Large intestine (tissue), 3 donors: ENCODE data around the gene DUOX2. TPM values are rescaled to one million over a fixed set of nuclear protein-coding genes. Genes with fewer than 3 reads are reported as not detected.

Experiments
- DNase-seq, 2 donors: peaks; one replicate each; pipeline versions ENCODE4 v3.0.0 to v3.0.0-alpha.2; 2013
- H3K27ac ChIP-seq: one replicate; pipeline ENCODE4 v1.5.1; 2013; ENCODE audit warnings: low read length
- H3K27me3 ChIP-seq: 2 replicates; pipeline ENCODE4 v1.6.1; 2013; ENCODE audit warnings: low read length; ENCODE audit not compliant: control insufficient read depth, insufficient read depth
- H3K36me3 ChIP-seq: 2 replicates; pipeline ENCODE4 v1.6.1; 2013; ENCODE audit warnings: low read length; ENCODE audit not compliant: control insufficient read depth, insufficient read depth
- H3K4me1 ChIP-seq: one replicate; pipeline ENCODE4 v1.6.1; 2013; ENCODE audit warnings: low read length; ENCODE audit not compliant: control insufficient read depth, insufficient read depth
- H3K4me3 ChIP-seq: one replicate; pipeline ENCODE4 v1.5.1; 2013; ENCODE audit warnings: low read length
- H3K9me3 ChIP-seq: one replicate; pipeline ENCODE4 v1.6.1; 2013; ENCODE audit warnings: mild to moderate bottlenecking, low read depth, low read length, moderate library complexity; ENCODE audit not compliant: control insufficient read depth
- WGBS: methylation state at CpG from one replicate; pipeline ENCODE4 v1.1.5; 2013; ENCODE audit warnings: low lambda C conversion rate; ENCODE audit not compliant: insufficient coverage; 5-methylcytosine and 5-hydroxymethylcytosine counted together
- polyA plus RNA-seq: library from polyadenylated mRNA; unstranded; fragments of 120-200 nt; gene quantifications from one replicate; pipeline ENCODE4 v1.2.1, GENCODE V29; 2013

The DUOX2 gene
- polyA plus RNA-seq, 1 donor, result 0.04 TPM

DNA sequence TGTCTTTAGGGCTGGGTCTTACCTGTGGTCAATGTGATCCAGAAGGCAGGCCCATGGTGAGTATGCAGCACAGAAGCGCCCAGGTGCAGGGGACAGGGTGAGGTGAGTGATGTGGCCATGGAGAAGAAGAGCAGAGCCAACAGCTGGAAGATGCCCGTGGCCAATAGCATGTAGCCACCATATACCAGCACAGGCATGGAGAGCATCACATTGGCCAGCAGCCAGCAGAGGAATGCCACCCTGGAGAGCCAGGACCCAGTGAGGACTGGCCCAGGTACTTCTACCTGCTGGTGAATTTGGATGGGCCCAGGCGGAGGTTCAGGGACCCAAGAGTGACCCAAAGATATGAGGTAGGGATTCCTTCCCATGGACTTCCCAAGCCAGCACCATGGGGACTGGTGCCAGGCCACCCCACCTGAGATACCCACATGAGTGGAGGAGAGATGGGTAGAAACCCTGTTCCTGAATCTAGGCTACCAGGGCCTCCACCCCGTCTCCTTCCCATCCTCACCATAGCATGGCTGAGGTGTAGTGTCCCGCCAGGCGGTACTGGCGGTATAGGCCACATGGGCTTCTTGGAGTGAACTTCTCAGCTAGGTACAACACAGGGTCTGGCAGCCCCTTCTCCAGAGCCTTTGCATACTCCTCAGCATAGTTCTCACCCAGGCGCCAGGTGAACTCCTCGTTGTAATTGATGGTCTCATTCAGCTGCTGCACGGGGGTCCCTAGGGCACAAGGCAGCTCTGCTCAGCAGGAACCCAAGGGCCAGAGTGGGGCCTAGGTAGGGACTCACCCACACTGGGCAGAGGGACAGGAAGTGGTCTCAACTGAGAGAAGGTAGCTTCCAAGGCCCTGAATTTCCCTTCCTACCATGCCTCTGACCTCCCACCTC is 6.4 kb upstream of the DUOX2 start:
- Histone ChIP-seq H3K4me3 (no peak overlapping the region), H3K36me3 (no peaks in the 10 kb centered on the region), H3K27me3 (peaks cover 63% of the 10 kb centered on the region), H3K27ac (no peak overlapping the region), H3K9me3 (peaks cover 7% of the 10 kb centered on the region), H3K4me1 (peaks cover 3% of the 10 kb centered on the region)
- no CpG with 5 or more reads among the region's 10 CpGs for WGBS
- no peak for DNase-seq

DNA sequence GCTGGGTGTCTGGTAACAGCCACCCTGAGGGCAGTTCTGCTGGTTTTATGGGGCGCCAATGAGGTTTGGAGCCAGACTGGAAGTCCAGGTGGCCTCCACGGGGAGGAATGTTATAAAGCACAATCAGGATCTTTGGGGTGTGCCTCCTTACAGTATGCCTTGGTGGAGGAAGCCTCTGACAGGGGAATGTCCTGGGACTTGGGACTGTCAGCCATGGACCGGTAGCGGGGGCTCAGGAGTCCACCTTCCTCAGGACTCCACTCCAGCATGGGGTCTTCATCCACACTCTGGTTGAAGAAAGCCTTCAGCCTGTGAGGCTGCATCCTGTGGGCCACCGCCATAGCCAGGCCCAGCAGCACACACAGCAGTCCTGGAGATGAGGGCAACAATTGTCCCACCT is 5.0 kb upstream of the DUOX2 start:
- Histone ChIP-seq H3K27ac (no peak overlapping the region), H3K27me3 (peaks cover 66% of the 10 kb centered on the region), H3K4me3 (no peak overlapping the region), H3K4me1 (peaks cover 3% of the 10 kb centered on the region), H3K36me3 (no peaks in the 10 kb centered on the region), H3K9me3 (peaks cover 7% of the 10 kb centered on the region)
- no peak for DNase-seq
- no CpG with 5 or more reads among the region's 5 CpGs for WGBS

DNA sequence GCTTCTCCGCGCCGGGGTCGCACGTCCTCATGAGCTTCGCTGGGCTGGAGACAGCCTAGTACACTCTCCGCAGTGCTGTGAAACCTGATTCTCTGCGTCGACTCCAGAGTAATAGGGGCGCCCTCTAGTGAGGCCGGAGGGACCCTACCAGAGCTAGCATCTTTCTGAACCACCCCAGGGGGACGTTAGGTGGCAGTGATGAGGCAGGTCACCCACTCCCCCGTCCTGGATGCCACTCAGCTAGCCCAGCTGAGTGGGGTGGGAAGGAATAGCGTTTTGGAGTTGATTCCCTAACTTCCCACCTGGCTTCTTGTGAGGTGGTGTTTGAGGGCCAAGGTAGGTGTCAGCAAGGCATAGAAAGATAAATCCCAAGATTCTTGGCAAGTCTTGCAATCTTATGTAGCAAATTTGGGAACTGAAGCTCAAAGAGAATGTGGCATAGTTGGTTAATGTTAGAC is 4.2 kb upstream of the DUOX2 start:
- no CpG with 5 or more reads among the region's 14 CpGs for WGBS

DNA sequence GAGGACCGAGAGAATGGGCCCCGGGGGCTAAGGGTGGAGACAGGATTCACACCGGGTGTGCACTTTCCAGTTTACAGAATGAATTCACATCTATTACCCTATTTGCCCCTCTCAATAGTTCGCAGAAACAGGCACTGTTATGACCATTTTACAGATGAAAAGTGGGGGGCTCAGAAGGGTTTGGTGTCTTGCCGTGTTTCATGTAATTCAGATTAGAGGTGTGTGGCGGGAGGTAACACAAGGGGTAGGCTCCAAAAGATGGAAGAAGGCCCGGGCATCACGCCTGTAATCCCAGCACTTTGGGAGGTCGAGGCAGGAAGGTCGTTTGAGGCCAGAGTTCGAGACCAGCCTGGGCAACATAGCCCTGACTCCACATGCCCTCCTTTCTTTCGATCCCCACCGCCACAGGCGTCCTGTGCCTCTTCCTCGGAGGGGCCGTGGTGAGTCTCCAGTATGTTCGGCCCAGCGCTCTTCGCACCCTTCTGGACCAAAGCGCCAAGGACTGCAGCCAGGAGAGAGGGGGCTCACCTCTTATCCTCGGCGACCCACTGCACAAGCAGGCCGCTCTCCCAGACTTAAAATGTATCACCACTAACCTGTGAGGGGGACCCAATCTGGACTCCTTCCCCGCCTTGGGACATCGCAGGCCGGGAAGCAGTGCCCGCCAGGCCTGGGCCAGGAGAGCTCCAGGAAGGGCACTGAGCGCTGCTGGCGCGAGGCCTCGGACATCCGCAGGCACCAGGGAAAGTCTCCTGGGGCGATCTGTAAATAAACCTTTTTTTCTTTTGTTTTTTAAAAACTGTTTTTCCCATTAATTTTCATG is 3.5 kb upstream of the DUOX2 start:
- H3K27ac ChIP-seq, result no peak overlapping the region
- no peak overlapping the region for H3K4me3 ChIP-seq
- H3K27me3 ChIP-seq, result peaks cover 67% of the 10 kb centered on the region
- no peak for DNase-seq
- WGBS, result 50% methylated on average over 1 of the region's 33 CpGs
- no peaks in the 10 kb centered on the region for H3K36me3 ChIP-seq
- peaks cover 8% of the 10 kb centered on the region for H3K4me1 ChIP-seq
- H3K9me3 ChIP-seq, result peaks cover 13% of the 10 kb centered on the region

More for the DNA sequence above, 4.2 kb upstream of the DUOX2 start:
- peaks cover 3% of the 10 kb centered on the region for H3K4me1 ChIP-seq
- H3K36me3 ChIP-seq, result no peaks in the 10 kb centered on the region
- H3K27ac ChIP-seq, result no peak overlapping the region
- peaks cover 67% of the 10 kb centered on the region for H3K27me3 ChIP-seq
- peak; percentile 82 for DNase-seq
- peaks cover 7% of the 10 kb centered on the region for H3K9me3 ChIP-seq
- H3K4me3 ChIP-seq, result no peak overlapping the region

DNA sequence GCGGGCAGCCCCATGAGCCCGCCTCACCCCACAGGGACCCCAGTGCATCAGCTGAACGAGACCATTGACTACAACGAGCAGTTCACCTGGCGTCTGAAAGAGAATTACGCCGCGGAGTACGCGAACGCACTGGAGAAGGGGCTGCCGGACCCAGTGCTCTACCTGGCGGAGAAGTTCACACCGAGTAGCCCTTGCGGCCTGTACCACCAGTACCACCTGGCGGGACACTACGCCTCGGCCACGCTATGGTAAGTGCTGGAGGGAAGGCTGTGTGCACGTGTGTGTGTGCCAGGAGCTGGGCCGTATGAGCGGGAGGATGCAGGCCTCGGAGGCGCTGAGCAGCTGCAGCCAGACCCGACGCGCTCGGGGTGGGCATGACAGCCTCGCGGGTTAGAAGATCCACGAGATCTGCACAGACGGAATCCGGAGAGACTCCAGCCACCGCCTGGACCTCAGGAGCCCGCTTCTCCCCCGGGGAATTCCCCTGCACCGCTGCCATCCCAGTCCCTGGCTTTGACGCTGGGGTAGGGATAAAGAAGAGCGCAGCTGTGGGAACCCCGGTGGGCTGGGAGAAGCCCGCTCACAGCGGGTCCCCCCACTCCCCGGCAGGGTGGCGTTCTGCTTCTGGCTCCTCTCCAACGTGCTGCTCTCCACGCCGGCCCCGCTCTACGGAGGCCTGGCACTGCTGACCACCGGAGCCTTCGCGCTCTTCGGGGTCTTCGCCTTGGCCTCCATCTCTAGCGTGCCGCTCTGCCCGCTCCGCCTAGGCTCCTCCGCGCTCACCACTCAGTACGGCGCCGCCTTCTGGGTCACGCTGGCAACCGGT is 2.7 kb upstream of the DUOX2 start:
- no peak overlapping the region for H3K4me3 ChIP-seq
- H3K27me3 ChIP-seq, result peaks cover 71% of the 10 kb centered on the region
- H3K36me3 ChIP-seq, result no peaks in the 10 kb centered on the region
- H3K4me1 ChIP-seq, result peaks cover 11% of the 10 kb centered on the region
- WGBS, result no CpG with 5 or more reads among the region's 65 CpGs
- peaks cover 15% of the 10 kb centered on the region for H3K9me3 ChIP-seq
- H3K27ac ChIP-seq, result no peak overlapping the region
- no peak for DNase-seq

DNA sequence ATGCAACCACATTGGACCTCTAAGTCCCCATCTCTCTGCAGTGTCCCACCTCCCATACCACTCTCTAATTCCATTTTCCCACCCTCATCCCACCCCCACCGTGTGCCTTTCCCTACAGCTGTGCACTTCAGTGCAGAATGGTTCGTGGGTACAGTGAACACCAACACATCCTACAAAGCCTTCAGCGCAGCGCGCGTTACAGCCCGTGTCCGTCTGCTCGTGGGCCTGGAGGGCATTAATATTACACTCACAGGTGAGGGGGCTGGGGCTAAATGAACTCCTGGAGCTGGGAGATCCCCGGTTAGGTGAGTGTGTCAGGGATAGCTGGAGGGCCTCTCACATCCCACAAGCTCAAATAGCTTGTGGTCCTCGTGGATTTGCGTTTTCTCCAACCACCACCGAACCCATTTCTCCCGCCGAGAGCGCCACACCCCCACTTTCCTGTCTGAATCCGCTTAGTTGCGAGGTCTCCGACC is 2.1 kb upstream of the DUOX2 start:
- peaks cover 13% of the 10 kb centered on the region for H3K4me1 ChIP-seq
- no peak overlapping the region for H3K27ac ChIP-seq
- H3K4me3 ChIP-seq, result no peak overlapping the region
- peaks cover 15% of the 10 kb centered on the region for H3K9me3 ChIP-seq
- no peak for DNase-seq
- WGBS, result no CpG with 5 or more reads among the region's 19 CpGs
- H3K36me3 ChIP-seq, result no peaks in the 10 kb centered on the region
- H3K27me3 ChIP-seq, result peaks cover 70% of the 10 kb centered on the region

DNA sequence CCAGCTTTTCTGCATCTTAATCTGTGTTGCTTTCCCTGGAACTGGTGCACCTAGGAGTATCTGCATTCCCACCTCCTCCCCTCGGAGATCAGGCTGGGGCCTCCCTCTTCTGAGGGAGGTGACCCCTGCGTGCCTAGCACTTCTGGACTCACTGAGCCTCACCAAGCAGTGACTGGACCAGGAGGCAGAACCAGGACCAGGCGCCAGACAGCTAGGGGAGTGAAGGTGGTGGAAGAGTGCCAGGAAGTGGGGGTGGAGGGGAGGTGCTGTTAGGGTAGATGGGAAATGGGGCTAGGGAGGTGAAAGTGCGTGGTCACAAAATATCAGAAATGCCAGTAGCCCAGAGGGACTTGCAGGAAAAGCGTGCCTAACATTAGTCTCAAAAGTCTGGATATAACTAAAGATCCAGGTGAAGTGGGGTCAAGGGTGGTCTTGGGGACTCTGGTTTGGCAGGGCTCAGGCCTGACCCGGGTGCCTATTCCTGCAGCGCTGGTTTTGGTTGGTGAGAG is 1.4 kb upstream of the DUOX2 start:
- peaks cover 73% of the 10 kb centered on the region for H3K27me3 ChIP-seq
- WGBS, result no CpG with 5 or more reads among the region's 7 CpGs

DNA sequence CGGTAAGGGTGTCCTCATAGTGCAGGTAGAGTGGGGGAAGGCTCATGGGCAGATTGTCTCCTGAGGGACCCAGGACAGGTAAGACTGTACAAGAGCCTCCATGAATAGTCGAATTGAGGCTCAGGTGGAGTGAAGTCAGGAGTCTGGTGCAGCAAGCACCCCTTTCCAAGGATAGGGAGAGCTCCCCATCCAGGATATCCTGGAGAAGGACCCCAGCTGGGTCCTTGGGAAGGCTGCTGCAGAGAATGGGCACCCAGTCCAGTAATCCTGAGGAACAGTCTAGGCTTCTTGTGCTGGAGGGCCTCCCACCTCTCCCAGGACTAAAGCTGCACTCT is 746 bp upstream of the DUOX2 start:
- H3K9me3 ChIP-seq, result peaks cover 15% of the 10 kb centered on the region
- H3K4me1 ChIP-seq, result peaks cover 13% of the 10 kb centered on the region
- no CpG with 5 or more reads among the region's 2 CpGs for WGBS
- H3K27me3 ChIP-seq, result peaks cover 77% of the 10 kb centered on the region
- no peak for DNase-seq
- no peaks in the 10 kb centered on the region for H3K36me3 ChIP-seq
- H3K27ac ChIP-seq, result no peak overlapping the region
- no peak overlapping the region for H3K4me3 ChIP-seq

More for the DNA sequence above, 1.4 kb upstream of the DUOX2 start:
- H3K9me3 ChIP-seq, result peaks cover 15% of the 10 kb centered on the region
- H3K36me3 ChIP-seq, result no peaks in the 10 kb centered on the region
- no peak overlapping the region for H3K4me3 ChIP-seq
- no peak for DNase-seq
- H3K4me1 ChIP-seq, result peaks cover 13% of the 10 kb centered on the region
- no peak overlapping the region for H3K27ac ChIP-seq

DNA sequence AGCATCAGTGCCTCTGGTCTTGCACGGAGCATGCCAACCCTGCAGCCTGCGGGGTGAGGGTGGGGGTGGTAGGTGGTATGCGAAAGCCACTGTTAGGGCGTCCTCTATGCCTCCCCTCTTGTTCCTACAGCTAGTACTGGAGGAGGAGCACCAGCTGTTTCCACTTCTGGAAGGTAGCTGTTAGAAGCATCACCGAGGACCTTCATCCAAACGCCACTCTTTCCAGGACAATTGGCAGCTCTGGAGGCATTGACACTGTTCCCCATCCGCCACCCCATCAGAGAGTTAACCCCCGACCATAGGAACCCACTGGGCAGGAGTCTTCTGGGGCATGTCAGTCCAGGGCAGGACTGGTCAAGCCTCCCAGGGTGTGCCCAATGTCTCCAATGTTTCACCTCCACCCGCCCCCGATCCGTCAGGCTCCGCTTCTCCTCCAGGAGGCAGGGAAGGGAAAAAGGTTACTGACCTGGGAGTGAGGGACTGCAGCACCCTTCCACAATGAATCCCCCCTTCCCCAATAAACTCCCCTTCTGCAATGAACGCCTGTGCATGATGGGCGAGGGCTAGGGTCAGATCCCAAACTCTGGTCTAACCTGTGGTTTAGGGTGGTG is 487 bp downstream of the DUOX2 start:
- H3K9me3 ChIP-seq, result peaks cover 15% of the 10 kb centered on the region
- WGBS, result no CpG with 5 or more reads among the region's 14 CpGs
- H3K4me3 ChIP-seq, result no peak overlapping the region
- H3K27me3 ChIP-seq, result peaks cover 89% of the 10 kb centered on the region
- H3K27ac ChIP-seq, result no peak overlapping the region
- no peaks in the 10 kb centered on the region for H3K36me3 ChIP-seq
- H3K4me1 ChIP-seq, result peaks cover 13% of the 10 kb centered on the region
- DNase-seq, result no peak
